BJ (cell line): Measurements from ENCODE around the gene RNF166. TPM values are rescaled to one million over a fixed set of nuclear protein-coding genes. Genes with fewer than 3 reads are reported as not detected.

Experiments
- CTCF ChIA-PET: fragments of 350-600 bp; formaldehyde crosslinking; extraction: SDS; loops from one replicate; lab custom pipeline; 2021; ENCODE audit warnings: antibody characterized with exemption, inconsistent platforms; lab: Yijun Ruan, JAX
- POLR2A ChIA-PET: fragments of 300-600 bp; sonication (Branson Sonifier 250); formaldehyde crosslinking; extraction: SDS; loops from one replicate; lab custom pipeline; 2021; ENCODE audit warnings: antibody characterized with exemption; lab: Charles Lee
- DNase-seq: peaks from one replicate; pipeline ENCODE4 v3.0.0-alpha.2; 2011; ENCODE audit warnings: low read depth
- H3K27me3 ChIP-seq: 2 replicates; pipeline ENCODE4 v1.6.0; 2011; ENCODE audit warnings: low read length; ENCODE audit not compliant: control insufficient read depth, insufficient read depth
- H3K36me3 ChIP-seq: 2 replicates; pipeline ENCODE4 v1.5.1; 2011; ENCODE audit warnings: low read length; ENCODE audit not compliant: control insufficient read depth, insufficient read depth
- H3K4me3 ChIP-seq: 2 replicates; pipeline ENCODE4 v1.5.1; 2011; ENCODE audit warnings: low read depth, mild to moderate bottlenecking, control low read depth, low read length
- polyA plus RNA-seq: library from polyadenylated mRNA; depleted of rRNA; stranded (reverse); fragments of >200 nt; gene quantifications from 2 replicates; pipeline ENCODE4 v1.2.3, GENCODE V29; 2011
- TF ChIP-seq, protein P1 (sequence below): IDR thresholded peaks from 2 replicates; pipeline ENCODE4 v1.5.1; 2011; ENCODE audit warnings: low read depth, mild to moderate bottlenecking, control low read depth, inconsistent platforms, low read length, moderate library complexity; ENCODE audit not compliant: insufficient read depth

RNF166 gene
- polyA plus RNA-seq, 1 experiment, result 11.9 TPM

DNA sequence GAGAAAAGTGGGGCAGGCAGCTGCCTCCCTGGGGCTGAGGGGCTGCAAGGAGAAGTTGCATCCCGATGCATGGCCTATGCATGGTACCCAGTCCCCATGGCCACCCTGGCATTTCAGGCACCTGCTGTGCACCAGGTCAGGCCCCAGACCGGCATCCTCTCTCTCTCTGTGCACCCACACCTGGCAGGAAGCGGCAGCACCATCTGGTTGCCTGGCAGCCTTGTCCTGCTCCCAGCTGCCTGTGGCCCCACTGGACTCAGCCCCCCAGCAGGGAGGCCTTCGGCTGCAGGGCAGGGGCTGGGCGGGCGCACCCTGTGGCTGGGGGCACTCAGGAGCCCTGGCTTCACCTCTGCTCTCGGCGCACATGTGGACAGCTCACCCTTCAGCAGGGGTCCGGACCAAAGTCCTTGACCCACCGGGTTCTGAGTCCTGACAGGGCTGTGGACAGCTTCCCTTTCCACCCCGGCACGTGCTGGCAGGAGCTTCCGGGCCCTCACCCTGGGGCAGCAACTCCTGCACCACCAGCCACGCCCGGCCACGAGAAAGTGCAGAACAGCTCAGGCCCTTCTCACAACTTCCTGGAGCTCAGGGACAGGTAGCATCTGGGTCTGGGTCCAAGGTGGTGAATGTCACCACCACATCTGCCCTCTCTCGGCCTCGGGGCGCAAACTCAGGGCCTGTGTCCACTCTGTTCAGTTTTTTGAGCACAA is 36.8 kb upstream of the RNF166 start:
- Histone ChIP-seq H3K36me3 (peaks cover 23% of the 10 kb centered on the region), H3K4me3 (no peak overlapping the region), H3K27me3 (no peaks in the 10 kb centered on the region)
- CTCF ChIA-PET, result interaction anchor here (0.6 to 10.9 kb wide), 18 partner anchors 9 to 425 kb away, joined by 3 to 111 read pairs (median 4); partner anchors contain the start of genes APRT and PIEZO1
- no peak for DNase-seq
- POLR2A ChIA-PET, result no interaction called here
- TF ChIP-seq, protein P1, sequence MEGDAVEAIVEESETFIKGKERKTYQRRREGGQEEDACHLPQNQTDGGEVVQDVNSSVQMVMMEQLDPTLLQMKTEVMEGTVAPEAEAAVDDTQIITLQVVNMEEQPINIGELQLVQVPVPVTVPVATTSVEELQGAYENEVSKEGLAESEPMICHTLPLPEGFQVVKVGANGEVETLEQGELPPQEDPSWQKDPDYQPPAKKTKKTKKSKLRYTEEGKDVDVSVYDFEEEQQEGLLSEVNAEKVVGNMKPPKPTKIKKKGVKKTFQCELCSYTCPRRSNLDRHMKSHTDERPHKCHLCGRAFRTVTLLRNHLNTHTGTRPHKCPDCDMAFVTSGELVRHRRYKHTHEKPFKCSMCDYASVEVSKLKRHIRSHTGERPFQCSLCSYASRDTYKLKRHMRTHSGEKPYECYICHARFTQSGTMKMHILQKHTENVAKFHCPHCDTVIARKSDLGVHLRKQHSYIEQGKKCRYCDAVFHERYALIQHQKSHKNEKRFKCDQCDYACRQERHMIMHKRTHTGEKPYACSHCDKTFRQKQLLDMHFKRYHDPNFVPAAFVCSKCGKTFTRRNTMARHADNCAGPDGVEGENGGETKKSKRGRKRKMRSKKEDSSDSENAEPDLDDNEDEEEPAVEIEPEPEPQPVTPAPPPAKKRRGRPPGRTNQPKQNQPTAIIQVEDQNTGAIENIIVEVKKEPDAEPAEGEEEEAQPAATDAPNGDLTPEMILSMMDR, result no peak

DNA sequence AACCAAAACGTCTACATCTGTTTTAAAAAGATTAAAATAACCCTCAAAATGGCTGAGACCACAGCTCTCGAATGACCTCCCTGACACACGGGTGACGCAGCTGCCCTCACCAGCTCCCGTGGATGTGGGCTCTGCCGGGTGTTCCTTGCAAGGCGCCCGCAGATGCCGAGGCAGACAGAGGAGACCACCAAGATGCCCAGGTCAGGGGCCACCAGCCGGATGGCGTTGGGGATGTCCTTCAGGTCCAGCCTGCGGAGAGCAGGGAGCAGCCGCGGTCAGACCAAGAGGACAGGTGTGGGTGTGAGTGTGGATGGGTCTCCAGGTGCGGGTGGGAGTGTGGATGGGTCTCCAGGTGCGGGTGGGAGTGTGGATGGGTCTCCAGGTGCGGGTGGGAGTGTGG is 35.2 kb upstream of the RNF166 start:
- DNase-seq, result no peak
- Histone ChIP-seq H3K27me3 (no peaks in the 10 kb centered on the region), H3K36me3 (peaks cover 31% of the 10 kb centered on the region), H3K4me3 (no peak overlapping the region)
- POLR2A ChIA-PET, result no interaction called here
- CTCF ChIA-PET, result interaction anchor here (1.5 to 10.9 kb wide), 2 partner anchors 40 to 116 kb away, joined by 3 to 111 read pairs; partner anchors contain the start of gene PIEZO1
- TF ChIP-seq, protein P1, result no peak

DNA sequence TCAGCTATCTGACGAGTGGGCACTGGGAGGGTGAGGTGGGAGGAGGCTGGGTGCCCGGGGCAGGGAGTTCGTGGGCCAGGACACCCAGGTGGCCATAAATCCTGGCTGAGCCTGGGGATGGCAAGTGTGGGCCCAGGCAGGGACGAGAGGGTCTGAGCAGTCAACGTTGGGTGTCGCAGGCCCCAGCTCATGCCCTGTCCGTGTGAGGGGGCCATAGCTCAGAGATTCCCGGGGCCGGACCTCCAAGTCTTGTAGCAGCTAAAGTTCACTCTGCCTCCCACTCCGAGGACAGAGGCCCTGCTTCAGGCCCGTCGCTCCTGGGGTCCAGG is 34.5 kb upstream of the RNF166 start:
- TF ChIP-seq, protein P1, result no peak
- DNase-seq, result no peak
- POLR2A ChIA-PET, result no interaction called here
- Histone ChIP-seq H3K36me3 (peaks cover 35% of the 10 kb centered on the region), H3K4me3 (no peak overlapping the region), H3K27me3 (no peaks in the 10 kb centered on the region)
- CTCF ChIA-PET, result interaction anchor here (1.1 to 10.9 kb wide), 4 partner anchors 14 to 427 kb away, joined by 3 to 111 read pairs (median 4); partner anchors contain the start of gene PIEZO1

DNA sequence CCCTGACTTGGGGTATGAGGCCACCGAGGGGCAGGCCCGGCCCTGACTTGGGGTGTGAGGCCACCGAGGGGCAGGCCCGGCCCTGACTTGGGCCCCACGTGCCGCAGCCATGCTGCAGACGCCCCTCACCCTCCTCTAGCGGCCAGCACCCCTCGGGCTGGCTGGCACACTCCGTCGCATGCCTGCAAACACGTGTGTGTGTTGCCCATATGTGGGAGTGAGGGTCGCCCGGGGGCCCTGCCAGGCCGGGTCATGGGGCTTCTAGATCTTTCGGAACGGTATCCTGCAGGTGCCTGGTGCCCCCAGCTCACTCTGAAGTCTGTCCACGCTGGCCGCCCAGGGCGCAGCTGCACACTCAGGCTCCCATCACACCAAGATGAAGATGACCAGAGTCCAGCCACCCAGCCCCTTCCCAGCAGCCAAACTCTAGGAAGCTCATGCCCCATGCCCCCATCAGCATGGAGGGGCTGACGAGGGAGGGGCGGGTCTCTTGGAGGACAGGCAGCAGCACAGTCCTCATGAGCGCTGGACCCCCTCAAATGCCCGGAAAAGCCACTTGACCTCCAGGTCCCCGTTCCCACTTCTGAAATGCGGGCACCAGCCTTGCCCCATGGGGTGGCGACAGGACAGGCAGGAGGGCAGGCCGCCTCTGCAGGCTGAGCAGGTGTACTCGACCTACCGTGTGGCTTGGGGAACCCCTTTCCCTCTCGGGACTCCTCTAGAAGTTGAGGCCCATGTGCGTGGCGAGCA is 33.9 kb upstream of the RNF166 start:
- peaks cover 41% of the 10 kb centered on the region for H3K36me3 ChIP-seq
- TF ChIP-seq, protein P1, result no peak
- no peak for DNase-seq
- H3K4me3 ChIP-seq, result no peak overlapping the region
- ChIA-PET CTCF (interaction anchor here (1.1 to 10.9 kb wide), 4 partner anchors 15 to 427 kb away, joined by 3 to 111 read pairs (median 4); partner anchors contain the start of gene PIEZO1), POLR2A (no interaction called here)
- no peaks in the 10 kb centered on the region for H3K27me3 ChIP-seq
